ENCODE data around the gene MEGF6. TPM values are rescaled to one million over a fixed set of nuclear protein-coding genes. Genes with fewer than 3 reads are reported as not detected.

The MEGF6 gene
- total and polyA plus RNA-seq, 2 of the 8 experiments (the other 6 are each of a cell fraction or from before 2014, with no cell fraction given), result 4.1 to 14.8 TPM

DNA sequence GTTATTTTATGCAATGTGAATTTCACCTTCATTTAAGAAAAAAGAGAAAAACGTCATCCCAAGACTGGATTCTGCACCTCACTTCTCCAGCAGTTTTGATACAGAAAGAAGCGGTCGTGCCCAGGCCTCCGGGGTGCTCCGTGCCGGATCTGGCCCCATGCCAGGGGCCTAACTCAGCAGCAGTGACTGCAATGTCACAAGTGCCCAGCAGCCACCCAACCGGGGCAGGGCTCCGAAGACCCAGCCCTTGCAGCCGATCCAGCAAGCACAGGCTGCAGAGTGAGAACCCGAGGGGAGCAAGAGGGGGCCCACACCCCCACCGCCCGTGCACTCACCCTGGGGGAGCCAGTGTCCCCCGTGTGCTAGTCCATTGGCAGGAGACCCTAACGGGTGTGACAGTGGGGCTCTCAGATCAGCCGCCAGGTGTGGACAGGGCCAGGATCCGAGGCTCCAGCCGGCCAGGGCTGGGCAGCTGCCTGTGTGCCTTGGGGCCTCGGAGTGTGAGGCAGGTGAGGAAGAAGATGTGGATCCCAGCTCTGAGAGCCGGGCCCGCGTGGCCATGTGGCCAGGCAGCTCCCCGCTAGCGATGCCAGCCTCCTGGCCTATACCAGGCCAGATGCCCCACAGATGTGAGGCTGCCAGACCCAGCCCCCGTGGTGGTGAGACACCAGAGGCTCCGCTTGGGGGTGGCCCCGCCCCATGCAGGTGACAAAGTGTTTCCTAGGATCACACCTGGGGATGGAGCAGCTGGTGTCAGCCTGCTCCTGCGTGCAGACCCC, 60.6 kb downstream of the MEGF6 start:
- no peak overlapping the region for H2AFZ ChIP-seq (ENCODE audit: low read length)
- no peak overlapping the region for H4K5ac ChIP-seq (ENCODE audit: insufficient read length, low read depth, low read length)
- no peaks in the 10 kb centered on the region for H3K9me3 ChIP-seq (ENCODE audit: insufficient read depth in 2 of 2, low read depth in 1 of 2, low read length in 1 of 2)
- no peaks in the 10 kb centered on the region; the same call in 1 of the 2 replicates for H3K79me1 ChIP-seq (ENCODE audit: low read depth, low read length)
- no peak overlapping the region for H3K27ac ChIP-seq (ENCODE audit: low read depth, low read length)
- 91% methylated on average over 18 of the region's 27 CpGs; no CpG with 5 or more reads in 1 of the 2 experiments for WGBS, 2 experiments (ENCODE audit: extremely low coverage in 1 of 2, insufficient coverage in 1 of 2, insufficient read length in 1 of 2, insufficient replicate concordance in 2 of 2, low coverage in 1 of 2, low lambda C conversion rate in 2 of 2, missing lambda C conversion rate in 1 of 2)
- no peak overlapping the region for H3K9ac ChIP-seq (replicated peaks in 1 of 4; ENCODE audit: extremely low read depth in 1 of 4, low read depth in 3 of 4, low read length in 3 of 4)
- DNase-seq (ENCODE audit: low read depth in 1 of 2, low spot score in 2 of 2), result no peak
- ChIA-PET POLR2A (ENCODE audit: partially characterized antibody) (no interaction called here), CTCF (ENCODE audit: partially characterized antibody) (interaction anchor here (1.3 to 10.5 kb wide), 3 partner anchors 15 to 69 kb away, joined by 4 to 73 read pairs (median 6); no protein-coding TSS in a partner anchor)
- H3K79me2 ChIP-seq (ENCODE audit: control insufficient read depth in 1 of 2, insufficient read depth in 2 of 2, low read length in 2 of 2), result no peaks in the 10 kb centered on the region
- H2BK20ac ChIP-seq (ENCODE audit: low read length), result no peak overlapping the region
- H3K18ac ChIP-seq (ENCODE audit: extremely low read depth, low read length), result no peak overlapping the region
- H2AK5ac ChIP-seq (ENCODE audit: low read depth, low read length), result no peak overlapping the region
- peaks cover 0 to 4% of the 10 kb centered on the region in 2 experiments for H4K20me1 ChIP-seq (replicated peaks in 1 of 2; ENCODE audit: control insufficient read depth in 1 of 2, insufficient read depth in 2 of 2, low read length in 2 of 2)
- H4K91ac ChIP-seq (replicated peaks; ENCODE audit: insufficient read length, low read length), result no peak overlapping the region
- no peak overlapping the region for H3K23ac ChIP-seq (ENCODE audit: insufficient read length)
- H3K23me2 ChIP-seq (ENCODE audit: low read depth, low read length), result no peaks in the 10 kb centered on the region
- no peak overlapping the region; the same call in 1 of the 2 replicates for H4K8ac ChIP-seq (ENCODE audit: extremely low read depth, insufficient read depth, low read length)
- no peaks in the 10 kb centered on the region; a peak in 1 of 7 replicates for H3K27me3 ChIP-seq (replicated peaks in 1 of 4; ENCODE audit: control insufficient read depth in 3 of 4, extremely low read depth in 1 of 4, insufficient read depth in 3 of 4, low read length in 3 of 4)
- H2BK5ac ChIP-seq (ENCODE audit: low read depth, low read length), result no peak overlapping the region
- H3K14ac ChIP-seq (ENCODE audit: insufficient read length), result no peak overlapping the region
- peaks cover 0 to 3% (median under 1%) of the 10 kb centered on the region in 4 experiments; a peak in 1 of 7 replicates for H3K4me1 ChIP-seq (replicated peaks in 1 of 4; ENCODE audit: control insufficient read depth in 3 of 4, insufficient read depth in 4 of 4, low read length in 3 of 4)
- no peak for FAIRE-seq
- no peaks in the 10 kb centered on the region for H3K36me3 ChIP-seq (ENCODE audit: control insufficient read depth in 2 of 4, insufficient read depth in 4 of 4, low read length in 3 of 4)
- H2BK12ac ChIP-seq (ENCODE audit: low read depth, low read length), result no peak overlapping the region
- no peak overlapping the region for H2BK120ac ChIP-seq (replicated peaks; ENCODE audit: low read depth, low read length)
- no peak overlapping the region for H2BK15ac ChIP-seq (ENCODE audit: low read length)
- H3K4me2 ChIP-seq (ENCODE audit: insufficient read depth in 1 of 2, low read depth in 2 of 2, low read length in 2 of 2), result no peak overlapping the region
- no peak overlapping the region for H3K4me3 ChIP-seq (ENCODE audit: extremely low read depth in 1 of 4, insufficient read depth in 2 of 4, low read depth in 3 of 4, low read length in 4 of 4)
- no peak overlapping the region for H3K4ac ChIP-seq (replicated peaks; ENCODE audit: insufficient read length, low read depth, low read length)
- H3K56ac ChIP-seq (replicated peaks; ENCODE audit: insufficient read length, low read depth, low read length), result no peak overlapping the region
- TF ChIP-seq BACH1 (IDR thresholded peaks at IDR 0.05; ENCODE audit: low read length), result no peak
- TF ChIP-seq POLR2AphosphoS5 (IDR thresholded peaks at IDR 0.05; ENCODE audit: low read depth, low read length), result no peak
- no peak for TF ChIP-seq RXRA (IDR thresholded peaks at IDR 0.05; ENCODE audit: insufficient read depth, low read depth, low read length)

All from H1 (cell line).